Measurements from ENCODE around the gene ABCB10. TPM values are rescaled to one million over a fixed set of nuclear protein-coding genes. Genes with fewer than 3 reads are reported as not detected.
A peak's percentile ranks its signal among the peaks of the same experiment; 100 is the strongest.

The ABCB10 gene
- total and polyA plus RNA-seq, 2 donors (not counting 1 experiment from before 2014, with no cell fraction given), result 11.3 to 14.9 TPM

GRCh38 chr1:229509576-229509975 lies 48.9 kb downstream of the ABCB10 start:
- no peak overlapping the region for H3K4me2 ChIP-seq (ENCODE audit: extremely low read depth, insufficient read depth, low read length)
- DNase-seq (ENCODE audit: low read depth in 2 of 2), result peak; percentile 10 to 67
- H3K9ac ChIP-seq (ENCODE audit: insufficient read depth, low read length), result no peak overlapping the region
- no peak overlapping the region for H3K27ac ChIP-seq (ENCODE audit: insufficient read depth, low read length)
- no peaks in the 10 kb centered on the region for H4K20me1 ChIP-seq (ENCODE audit: control insufficient read depth, extremely low read depth, insufficient read depth, low read length)
- H3K36me3 ChIP-seq (ENCODE audit: control insufficient read depth, insufficient read depth, low read length), result no peaks in the 10 kb centered on the region
- H2AFZ ChIP-seq (ENCODE audit: low read length), result no peak overlapping the region
- H3K27me3 ChIP-seq (ENCODE audit: control insufficient read depth, insufficient read depth, low read length), result no peaks in the 10 kb centered on the region
- TF ChIP-seq CTCF (conservative IDR thresholded peaks at IDR 0.05 in 1 of 2, IDR thresholded peaks at IDR 0.05 in 1 of 2; ENCODE audit: low read depth in 1 of 2, low read length in 2 of 2) (no peak), EZH2 (IDR thresholded peaks at IDR 0.05; ENCODE audit: low read length, missing control alignments) (no peak)
- H3K4me3 ChIP-seq (replicated peaks in 1 of 4; ENCODE audit: control extremely low read depth in 1 of 4, insufficient read depth in 1 of 4, low read depth in 3 of 4, low read length in 4 of 4), result no peak overlapping the region
- H3K79me2 ChIP-seq (ENCODE audit: control insufficient read depth, insufficient read depth, low read length), result peaks cover 19% of the 10 kb centered on the region
- no peaks in the 10 kb centered on the region for H3K9me3 ChIP-seq (ENCODE audit: control insufficient read depth, insufficient read depth, low read depth, low read length)
- H3K4me1 ChIP-seq (ENCODE audit: control insufficient read depth, extremely low read depth, insufficient read depth, low read length), result peaks cover 5% of the 10 kb centered on the region

GRCh38 chr1:229508823-229509337 lies 49.6 kb downstream of the ABCB10 start:
- H2AFZ ChIP-seq (ENCODE audit: low read length), result peak overlapping the region; percentile 98
- peak overlapping the region; percentile 67 for H3K4me2 ChIP-seq (ENCODE audit: extremely low read depth, insufficient read depth, low read length)
- H3K9ac ChIP-seq (ENCODE audit: insufficient read depth, low read length), result peak overlapping the region; percentile 96
- H3K4me3 ChIP-seq (replicated peaks in 1 of 4; ENCODE audit: control extremely low read depth in 1 of 4, insufficient read depth in 1 of 4, low read depth in 3 of 4, low read length in 4 of 4), result peak overlapping the region; percentile 97 to 100 (median 98)
- H3K36me3 ChIP-seq (ENCODE audit: control insufficient read depth, insufficient read depth, low read length), result no peaks in the 10 kb centered on the region
- no peaks in the 10 kb centered on the region for H4K20me1 ChIP-seq (ENCODE audit: control insufficient read depth, extremely low read depth, insufficient read depth, low read length)
- TF ChIP-seq EZH2 (IDR thresholded peaks at IDR 0.05; ENCODE audit: low read length, missing control alignments) (no peak), CTCF (conservative IDR thresholded peaks at IDR 0.05 in 1 of 2, IDR thresholded peaks at IDR 0.05 in 1 of 2; ENCODE audit: low read depth in 1 of 2, low read length in 2 of 2) (no peak)
- H3K4me1 ChIP-seq (ENCODE audit: control insufficient read depth, extremely low read depth, insufficient read depth, low read length), result peaks cover 3% of the 10 kb centered on the region
- H3K9me3 ChIP-seq (ENCODE audit: control insufficient read depth, insufficient read depth, low read depth, low read length), result no peaks in the 10 kb centered on the region
- peak overlapping the region; percentile 89 for H3K27ac ChIP-seq (ENCODE audit: insufficient read depth, low read length)
- peaks cover 19% of the 10 kb centered on the region for H3K79me2 ChIP-seq (ENCODE audit: control insufficient read depth, insufficient read depth, low read length)
- H3K27me3 ChIP-seq (ENCODE audit: control insufficient read depth, insufficient read depth, low read length), result no peaks in the 10 kb centered on the region
- peak in 1 of 2 donors; percentile 1 for DNase-seq (ENCODE audit: low read depth in 2 of 2)

GRCh38 chr1:229507951-229508822 lies 50.3 kb downstream of the ABCB10 start, which contains the start of gene NUP133:
TSS of gene NUP133 (minus strand) at chr1:229508341. CDS start at chr1:229508249, 92 bp downstream.
- H3K79me2 ChIP-seq (ENCODE audit: control insufficient read depth, insufficient read depth, low read length), result peaks cover 19% of the 10 kb centered on the region
- H3K27ac ChIP-seq (ENCODE audit: insufficient read depth, low read length), result peak within 1 kb of the TSS; percentile 89
- H3K9ac ChIP-seq (ENCODE audit: insufficient read depth, low read length), result peak within 1 kb of the TSS; percentile 96
- H3K9me3 ChIP-seq (ENCODE audit: control insufficient read depth, insufficient read depth, low read depth, low read length), result no peaks in the 10 kb centered on the region
- peak within 1 kb of the TSS; percentile 97 to 100 (median 98) for H3K4me3 ChIP-seq (replicated peaks in 1 of 4; ENCODE audit: control extremely low read depth in 1 of 4, insufficient read depth in 1 of 4, low read depth in 3 of 4, low read length in 4 of 4)
- H4K20me1 ChIP-seq (ENCODE audit: control insufficient read depth, extremely low read depth, insufficient read depth, low read length), result no peaks in the 10 kb centered on the region
- peaks cover 3% of the 10 kb centered on the region for H3K4me1 ChIP-seq (ENCODE audit: control insufficient read depth, extremely low read depth, insufficient read depth, low read length)
- peak; percentile 98 to 99 for DNase-seq (ENCODE audit: low read depth in 2 of 2)
- no peaks in the 10 kb centered on the region for H3K27me3 ChIP-seq (ENCODE audit: control insufficient read depth, insufficient read depth, low read length)
- peak within 1 kb of the TSS; percentile 98 for H2AFZ ChIP-seq (ENCODE audit: low read length)
- peak within 1 kb of the TSS; percentile 93 for H3K4me2 ChIP-seq (ENCODE audit: extremely low read depth, insufficient read depth, low read length)
- H3K36me3 ChIP-seq (ENCODE audit: control insufficient read depth, insufficient read depth, low read length), result no peaks in the 10 kb centered on the region
- TF ChIP-seq EZH2 (IDR thresholded peaks at IDR 0.05; ENCODE audit: low read length, missing control alignments) (no peak), CTCF (conservative IDR thresholded peaks at IDR 0.05 in 1 of 2, IDR thresholded peaks at IDR 0.05 in 1 of 2; ENCODE audit: low read depth in 1 of 2, low read length in 2 of 2) (no peak)

Data from fibroblast of lung (primary cell).